Activated CD4-positive, CD25-positive, alpha-beta regulatory T cell treated with anti-CD3 and anti-CD28 coated beads, Interleukin-2, amount 50 U/mL, for 24 hours (primary cell): ENCODE measurements around the gene FNDC3A.
A peak's percentile ranks its signal among the peaks of the same experiment; 100 is the strongest.

Source experiments
- ATAC-seq, 2 donors: fragments of 150-1000 bp; cut with Tn5 transposase; one replicate each; pipeline ENCODE4 v1.10.0; 2021; ENCODE audit warnings: mild to moderate bottlenecking in 1 of 2, moderate library complexity in 1 of 2

The FNDC3A gene, protein sequence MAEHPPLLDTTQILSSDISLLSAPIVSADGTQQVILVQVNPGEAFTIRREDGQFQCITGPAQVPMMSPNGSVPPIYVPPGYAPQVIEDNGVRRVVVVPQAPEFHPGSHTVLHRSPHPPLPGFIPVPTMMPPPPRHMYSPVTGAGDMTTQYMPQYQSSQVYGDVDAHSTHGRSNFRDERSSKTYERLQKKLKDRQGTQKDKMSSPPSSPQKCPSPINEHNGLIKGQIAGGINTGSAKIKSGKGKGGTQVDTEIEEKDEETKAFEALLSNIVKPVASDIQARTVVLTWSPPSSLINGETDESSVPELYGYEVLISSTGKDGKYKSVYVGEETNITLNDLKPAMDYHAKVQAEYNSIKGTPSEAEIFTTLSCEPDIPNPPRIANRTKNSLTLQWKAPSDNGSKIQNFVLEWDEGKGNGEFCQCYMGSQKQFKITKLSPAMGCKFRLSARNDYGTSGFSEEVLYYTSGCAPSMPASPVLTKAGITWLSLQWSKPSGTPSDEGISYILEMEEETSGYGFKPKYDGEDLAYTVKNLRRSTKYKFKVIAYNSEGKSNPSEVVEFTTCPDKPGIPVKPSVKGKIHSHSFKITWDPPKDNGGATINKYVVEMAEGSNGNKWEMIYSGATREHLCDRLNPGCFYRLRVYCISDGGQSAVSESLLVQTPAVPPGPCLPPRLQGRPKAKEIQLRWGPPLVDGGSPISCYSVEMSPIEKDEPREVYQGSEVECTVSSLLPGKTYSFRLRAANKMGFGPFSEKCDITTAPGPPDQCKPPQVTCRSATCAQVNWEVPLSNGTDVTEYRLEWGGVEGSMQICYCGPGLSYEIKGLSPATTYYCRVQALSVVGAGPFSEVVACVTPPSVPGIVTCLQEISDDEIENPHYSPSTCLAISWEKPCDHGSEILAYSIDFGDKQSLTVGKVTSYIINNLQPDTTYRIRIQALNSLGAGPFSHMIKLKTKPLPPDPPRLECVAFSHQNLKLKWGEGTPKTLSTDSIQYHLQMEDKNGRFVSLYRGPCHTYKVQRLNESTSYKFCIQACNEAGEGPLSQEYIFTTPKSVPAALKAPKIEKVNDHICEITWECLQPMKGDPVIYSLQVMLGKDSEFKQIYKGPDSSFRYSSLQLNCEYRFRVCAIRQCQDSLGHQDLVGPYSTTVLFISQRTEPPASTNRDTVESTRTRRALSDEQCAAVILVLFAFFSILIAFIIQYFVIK

DNA sequence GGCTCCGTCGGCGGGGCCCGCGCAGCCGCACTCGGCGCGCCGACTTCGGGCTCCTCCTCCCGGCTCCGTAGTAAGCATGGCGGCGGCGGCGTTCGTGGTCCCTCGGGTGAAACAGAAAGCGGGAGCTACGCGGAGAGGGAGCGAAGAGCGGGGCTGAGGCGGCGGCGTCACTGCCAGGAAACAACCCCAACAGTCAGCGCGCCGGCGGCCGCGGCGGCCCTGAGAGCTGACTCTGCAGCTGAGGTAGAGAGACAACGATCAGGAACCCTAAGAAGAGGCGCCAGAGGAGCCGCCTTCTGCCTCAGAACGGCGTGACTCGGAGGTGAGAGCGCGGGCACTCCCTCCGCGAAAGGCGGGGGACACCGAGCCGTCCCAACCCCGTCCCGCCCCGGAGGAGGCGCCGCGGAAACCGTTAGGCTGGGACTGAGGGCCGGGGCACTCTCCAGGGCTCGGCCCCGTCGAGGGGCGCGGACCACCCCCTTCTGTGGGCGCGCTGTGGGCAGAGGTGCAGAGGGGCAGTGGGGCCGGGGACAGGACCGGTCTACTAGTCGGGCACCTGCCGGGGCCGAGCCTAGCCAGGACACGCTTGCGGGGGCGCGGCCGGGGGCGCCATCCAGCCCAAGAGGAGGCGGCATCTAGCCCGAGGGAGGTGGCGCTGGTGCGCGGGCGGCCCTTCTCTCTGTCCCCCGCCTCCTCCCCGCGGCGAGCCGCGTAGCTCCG, at the start of gene FNDC3A:
FNDC3A (plus strand) TSS at position 57 of the 720 bp plus-strand sequence. CDS start 30,279 bp downstream, outside the sequence.
- peak; percentile 77 to 79 for ATAC-seq

DNA sequence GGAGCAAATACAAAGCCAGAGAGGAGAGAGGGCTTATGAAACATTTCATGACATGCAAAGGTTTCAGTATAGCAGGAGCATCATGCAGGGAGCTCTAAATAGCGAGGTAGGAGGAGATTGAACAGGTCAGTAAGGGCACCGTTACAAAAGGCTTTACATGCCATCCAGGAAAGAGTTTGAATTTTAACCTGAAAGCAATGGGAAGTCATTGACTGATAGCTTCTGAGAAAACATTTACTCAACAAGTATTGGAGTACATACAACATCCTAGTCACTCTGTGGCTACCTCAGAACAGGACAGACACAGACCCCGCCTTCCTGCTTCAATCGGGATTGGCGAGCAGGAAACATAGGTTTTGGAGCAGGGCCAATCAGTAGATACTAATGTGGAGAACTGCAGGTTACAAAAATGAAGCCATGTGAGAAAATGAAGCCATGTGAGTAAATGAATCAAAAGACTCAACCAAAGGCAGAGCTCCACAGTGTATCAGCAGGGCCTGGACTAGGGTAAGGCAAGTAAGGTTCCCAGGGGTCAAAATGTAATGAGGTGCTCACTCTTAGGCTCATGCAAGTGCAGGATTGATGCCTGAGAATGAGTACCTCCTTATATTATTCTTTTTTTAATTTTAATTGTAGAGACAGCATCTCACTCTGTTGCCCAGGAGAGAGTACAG, 46.8 kb upstream of the FNDC3A start:
- ATAC-seq = no peak

DNA sequence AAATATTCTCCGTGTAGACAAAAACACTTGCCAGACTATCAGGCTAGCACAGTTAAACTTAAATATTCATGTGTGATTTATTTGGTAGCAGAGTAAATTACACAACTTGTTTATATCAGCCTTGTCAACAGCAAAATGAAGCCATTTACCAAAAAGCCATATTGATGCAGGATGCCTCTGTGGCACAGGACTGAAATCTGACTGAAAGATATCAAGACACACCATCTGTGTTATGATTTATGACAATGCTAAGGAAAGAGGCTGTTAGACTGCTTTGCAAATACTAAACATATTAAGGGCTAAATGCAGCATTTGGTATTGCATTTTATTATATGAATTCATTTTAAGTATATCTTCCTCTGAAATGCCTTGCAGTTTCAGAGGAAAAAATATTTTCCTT, 44.8 kb upstream of the FNDC3A start:
- no peak for ATAC-seq

DNA sequence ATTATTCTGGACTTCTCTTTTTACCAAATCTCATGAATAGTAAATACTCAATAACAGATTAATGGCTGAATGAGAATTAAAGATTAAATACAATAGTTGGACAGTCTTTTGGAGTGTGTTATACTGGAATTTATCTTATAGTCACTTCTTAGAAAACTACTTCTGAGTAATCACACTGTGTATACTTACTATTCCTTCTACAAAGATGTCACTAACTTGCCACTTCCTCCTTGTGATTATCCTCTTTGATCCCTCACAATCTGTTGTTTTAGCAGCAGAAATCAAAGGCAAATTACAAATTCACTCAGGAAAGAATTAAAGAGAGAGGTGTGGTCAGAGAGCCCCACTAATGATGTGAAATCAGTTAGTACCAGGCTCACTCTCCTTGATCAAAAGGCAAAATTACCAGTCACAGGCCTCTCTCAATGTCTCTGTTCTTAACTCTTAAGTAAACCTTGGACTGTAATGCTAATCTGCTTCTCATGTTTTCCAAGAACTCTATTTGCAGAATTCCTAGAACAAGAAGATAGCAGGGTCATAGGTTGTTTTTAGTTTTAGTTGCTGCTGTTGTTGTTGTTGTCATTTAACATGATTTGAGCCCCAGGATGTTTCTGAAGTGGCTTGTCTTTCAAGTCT, 37.3 kb upstream of the FNDC3A start:
- peak in 1 of 2 donors; percentile 60 for ATAC-seq

DNA sequence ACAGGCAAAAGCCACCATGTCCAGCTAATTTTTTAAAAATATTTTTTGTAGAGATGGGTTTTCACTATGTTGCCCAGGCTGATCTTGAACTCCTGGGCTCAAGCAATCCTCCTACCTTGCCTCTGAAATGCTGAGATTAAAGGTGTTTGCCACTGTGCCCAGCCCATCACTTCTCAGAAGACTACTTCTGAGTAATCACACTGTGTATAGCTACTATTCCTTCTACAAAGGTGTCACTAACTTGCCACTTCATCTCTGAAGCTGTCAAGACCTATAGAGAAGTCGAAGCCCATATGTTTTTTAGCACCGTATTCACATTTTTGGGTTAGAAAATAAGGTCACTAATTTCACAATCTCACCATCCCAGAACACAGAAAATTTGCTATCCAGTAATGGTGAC, 36.0 kb upstream of the FNDC3A start:
- ATAC-seq = peak; percentile 82 to 90

DNA sequence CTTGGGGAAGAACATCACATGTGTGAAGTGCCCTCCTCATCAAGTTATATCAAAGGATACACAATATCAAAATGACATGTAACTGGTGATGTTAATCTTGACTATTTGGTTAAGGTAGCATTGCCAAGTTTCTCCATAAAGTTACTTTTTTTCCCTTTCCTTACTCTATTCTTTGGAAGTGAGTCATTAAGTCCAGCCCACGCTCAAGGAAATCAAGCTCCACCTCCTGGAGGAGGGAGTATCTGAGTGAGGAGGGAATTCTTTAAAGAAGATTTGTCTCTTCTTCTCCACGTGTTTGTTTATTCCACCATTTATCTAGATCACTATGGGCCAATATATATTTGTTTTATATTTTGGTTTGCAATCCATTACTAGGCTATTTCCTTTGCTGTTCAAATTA, 33.6 kb upstream of the FNDC3A start:
- ATAC-seq = no peak

DNA sequence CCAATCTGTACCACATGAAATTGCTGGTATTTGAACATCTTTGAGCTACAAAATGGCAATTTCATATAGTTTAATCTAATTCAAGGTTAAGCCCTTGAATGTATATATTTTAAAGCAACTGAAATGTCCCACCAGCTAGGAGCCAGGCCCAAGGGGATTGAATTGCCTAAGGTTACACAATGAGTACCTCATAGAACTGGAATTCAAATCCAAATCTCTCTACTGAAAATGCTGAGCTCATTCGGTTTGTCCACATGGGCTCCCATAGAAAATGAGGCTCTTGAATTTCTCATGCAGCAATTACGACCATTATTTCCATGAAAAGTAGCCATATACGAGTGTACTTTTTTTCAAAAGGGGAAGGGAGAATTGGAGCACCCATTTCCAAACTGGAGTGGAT, 31.5 kb upstream of the FNDC3A start:
- ATAC-seq = no peak

DNA sequence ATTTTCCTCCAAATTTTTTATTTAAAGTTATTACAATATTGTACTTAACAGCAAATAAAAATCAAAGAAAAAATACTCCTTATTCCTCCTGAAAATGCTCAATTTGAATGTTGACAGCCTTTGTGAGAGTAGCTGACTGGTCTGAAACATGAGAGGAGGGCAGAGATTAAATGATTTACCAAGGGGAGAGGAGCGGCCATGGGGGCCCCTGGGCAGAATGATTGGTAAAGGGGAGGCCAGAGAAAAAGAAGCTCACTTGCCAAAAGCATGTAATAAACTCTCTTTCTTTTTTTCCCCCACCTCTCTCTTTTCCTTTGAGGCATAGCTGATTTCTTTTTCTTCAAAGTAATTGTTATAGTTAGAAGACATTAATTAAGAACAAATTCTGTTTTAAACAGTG, 30.1 kb upstream of the FNDC3A start:
- ATAC-seq = no peak

DNA sequence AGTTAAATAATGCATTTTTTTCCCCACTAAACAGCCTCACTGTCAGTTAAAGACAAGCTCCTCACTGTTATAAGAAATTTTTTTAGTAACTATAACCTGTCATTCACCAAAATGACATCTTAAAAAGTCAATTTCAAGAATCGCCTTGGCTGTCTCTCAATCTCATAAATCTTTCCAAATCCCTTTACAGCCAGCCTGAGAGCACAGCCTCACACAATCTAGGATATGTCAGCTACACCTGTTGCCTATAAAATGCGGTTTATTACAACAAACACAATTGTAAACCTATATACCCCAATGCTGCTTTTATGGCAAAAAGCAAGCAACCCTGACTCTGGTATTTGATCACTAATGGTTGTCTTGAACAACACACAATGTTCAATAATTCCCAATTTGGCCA, 29.5 kb upstream of the FNDC3A start:
- ATAC-seq = no peak

DNA sequence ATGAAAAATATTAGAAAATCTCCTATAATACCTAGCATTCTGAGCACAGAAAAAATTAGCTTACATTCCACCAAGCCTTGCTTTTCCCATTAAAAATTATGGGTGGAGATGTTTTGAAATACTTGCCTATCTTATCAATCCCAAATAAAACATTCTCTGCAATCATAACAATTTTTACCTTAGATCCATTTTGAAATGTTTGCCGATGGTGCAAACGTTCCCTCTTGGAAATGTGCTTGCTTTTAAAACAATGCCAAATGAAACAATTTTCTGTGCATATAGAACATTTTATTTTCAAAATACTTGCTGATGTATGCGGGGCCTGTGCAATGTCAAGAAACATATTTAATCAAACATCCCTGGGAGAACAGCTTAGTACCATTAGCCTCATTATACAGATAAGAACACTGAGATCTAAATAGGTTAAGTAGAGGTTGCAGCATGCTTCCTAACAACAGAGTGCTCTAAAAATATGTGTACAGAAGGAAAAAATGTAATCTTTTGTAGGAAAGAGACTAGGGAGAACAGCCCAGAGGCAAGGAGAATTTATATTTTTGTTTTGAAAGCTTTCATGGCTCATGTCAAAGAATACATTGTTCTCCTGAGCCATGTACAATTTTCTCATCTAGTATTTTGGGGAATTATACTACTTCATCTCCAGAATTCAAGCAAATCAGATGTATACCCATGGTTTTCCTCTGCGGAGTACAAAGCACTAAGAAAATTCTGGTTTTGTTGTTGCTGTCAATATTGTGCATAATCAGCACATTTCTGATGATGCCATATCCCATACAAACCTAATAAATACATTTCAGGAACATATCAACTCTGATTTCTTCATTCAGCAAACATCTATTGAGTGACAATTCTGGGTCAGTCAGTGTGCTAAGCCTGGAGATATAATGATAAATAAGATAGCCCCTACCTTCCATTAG, 25.9 kb upstream of the FNDC3A start:
- ATAC-seq = no peak

DNA sequence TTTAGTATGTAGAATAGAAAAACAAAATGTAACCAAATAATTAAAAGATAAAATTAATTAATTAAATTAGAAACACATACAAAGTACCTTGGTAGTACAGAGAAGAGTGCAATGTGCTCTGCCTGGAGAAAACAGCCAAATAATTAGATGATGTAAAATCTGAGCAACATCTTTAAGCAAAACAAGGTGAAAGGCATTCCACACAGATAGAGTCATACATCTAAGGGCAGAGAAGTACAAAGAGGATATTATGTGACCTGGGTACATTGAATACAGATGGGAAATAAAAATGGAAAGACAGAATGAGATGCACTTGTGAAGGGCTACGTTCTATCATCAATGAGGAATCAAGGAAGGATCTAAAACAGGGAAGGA, 25.2 kb upstream of the FNDC3A start:
- ATAC-seq = no peak

DNA sequence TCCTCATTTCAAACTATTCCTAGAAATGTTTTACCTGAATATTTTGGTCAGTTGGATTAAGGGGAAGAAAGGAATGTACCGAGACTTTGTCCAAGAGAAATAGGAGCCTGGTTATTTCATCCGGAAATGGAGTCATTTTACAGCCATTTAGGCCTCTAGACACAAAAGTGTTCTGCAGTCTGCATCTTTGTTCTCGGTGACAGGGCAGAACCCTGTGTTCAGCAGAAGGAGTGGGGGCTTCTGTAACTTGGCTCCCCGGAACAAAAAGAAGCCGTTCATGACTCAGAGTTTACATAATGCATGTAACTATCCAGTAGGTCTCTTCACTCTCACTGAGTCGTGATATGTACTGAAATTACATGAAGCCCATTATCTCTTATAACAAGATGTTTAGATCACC, 21.6 kb upstream of the FNDC3A start:
- no peak for ATAC-seq

DNA sequence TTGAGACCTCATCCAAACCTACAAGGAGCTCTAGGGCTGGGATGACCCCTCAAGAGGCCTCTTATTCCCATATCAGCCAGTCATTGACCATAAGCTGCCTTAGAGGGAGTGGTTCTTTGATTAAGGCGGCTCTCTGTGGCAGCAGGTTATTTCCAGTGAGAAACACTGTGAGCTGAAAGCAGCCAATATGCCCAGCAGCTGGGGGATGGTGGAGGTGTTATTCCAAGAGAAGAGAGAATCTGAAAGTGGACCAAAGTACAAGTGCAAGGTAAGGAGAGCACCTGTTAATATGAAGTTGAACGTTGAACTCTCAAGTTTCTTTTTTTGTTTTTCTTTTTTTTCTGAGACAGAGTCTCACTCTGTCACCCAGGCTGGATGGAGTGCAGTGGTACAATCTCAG, 20.2 kb upstream of the FNDC3A start:
- no peak for ATAC-seq

DNA sequence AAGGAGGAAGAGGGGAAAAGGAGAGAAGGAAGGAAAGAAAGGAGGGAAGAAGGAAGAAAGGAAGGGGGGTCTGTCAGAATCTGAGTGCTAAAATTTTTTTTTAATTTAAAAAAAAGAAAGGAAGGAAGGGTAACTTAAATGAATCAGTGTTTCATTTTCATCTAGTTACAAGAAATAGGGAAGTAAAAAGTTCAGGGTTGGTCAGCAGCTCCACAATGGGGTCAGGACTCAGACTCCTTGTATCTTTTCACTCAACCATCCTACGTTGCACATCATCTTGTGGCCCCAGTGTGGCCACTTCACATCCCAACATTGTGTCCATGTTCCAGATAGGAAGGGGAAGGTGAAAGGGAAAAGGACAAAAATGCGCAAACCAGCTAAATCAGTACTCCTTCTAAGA, 14.3 kb upstream of the FNDC3A start:
- ATAC-seq = no peak

DNA sequence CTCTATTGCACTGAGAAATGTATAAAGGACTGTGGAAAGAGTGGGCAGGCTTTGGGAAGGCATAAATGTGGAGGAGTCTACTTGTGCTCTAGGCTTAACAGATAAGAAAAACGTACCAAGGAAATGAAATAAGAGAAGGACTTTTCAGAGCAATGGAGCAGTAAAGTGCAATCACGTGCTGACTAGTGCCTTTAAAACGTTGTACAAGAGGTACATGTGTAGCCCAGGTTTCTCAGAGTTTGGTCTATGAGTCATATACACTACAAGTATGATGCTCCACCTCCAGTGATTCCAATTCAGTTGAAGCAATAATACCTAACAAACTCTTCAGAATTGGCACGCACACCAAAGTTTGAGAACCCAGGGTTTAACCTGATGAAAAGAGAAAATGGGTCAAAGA, 13.4 kb upstream of the FNDC3A start:
- ATAC-seq = peak; percentile 64 to 86

DNA sequence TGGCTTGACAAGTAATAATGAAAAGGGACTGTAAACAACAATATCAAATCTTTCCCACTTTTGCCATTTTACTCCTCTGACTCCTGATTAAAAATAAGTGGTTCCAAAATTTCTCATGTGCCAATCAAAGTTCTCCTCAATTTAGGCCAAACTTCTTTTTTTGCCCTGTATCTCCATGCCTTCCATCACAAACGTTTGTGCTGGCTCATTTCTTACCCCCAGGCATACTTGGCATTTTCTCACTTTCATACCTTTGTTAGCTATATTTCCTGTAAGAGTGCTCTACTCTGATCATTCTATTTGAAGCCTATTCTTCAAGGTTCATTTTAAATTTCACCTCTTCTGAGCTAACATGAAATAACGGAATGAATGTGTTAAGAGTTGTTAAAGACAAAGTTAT, 10.0 kb upstream of the FNDC3A start:
- ATAC-seq = no peak

DNA sequence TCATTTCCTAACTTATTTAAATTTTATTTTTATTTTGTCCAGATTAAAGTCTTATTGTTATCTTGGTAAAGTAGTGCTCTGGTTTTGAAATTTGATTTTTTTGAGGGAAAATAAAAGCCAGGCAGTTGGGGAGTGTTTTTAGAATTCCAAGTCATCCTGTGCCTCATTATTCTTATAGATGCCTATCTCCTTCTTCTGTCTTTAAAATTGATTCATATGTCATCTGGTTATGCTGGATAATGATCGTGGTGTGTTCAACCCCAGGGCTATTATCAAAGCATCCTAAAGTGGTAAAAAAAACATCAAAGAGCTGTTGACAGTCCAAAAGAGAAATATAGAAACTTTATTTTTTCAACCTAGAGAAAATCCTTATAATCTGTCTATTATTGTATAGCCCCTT, 6.0 kb upstream of the FNDC3A start:
- no peak for ATAC-seq

DNA sequence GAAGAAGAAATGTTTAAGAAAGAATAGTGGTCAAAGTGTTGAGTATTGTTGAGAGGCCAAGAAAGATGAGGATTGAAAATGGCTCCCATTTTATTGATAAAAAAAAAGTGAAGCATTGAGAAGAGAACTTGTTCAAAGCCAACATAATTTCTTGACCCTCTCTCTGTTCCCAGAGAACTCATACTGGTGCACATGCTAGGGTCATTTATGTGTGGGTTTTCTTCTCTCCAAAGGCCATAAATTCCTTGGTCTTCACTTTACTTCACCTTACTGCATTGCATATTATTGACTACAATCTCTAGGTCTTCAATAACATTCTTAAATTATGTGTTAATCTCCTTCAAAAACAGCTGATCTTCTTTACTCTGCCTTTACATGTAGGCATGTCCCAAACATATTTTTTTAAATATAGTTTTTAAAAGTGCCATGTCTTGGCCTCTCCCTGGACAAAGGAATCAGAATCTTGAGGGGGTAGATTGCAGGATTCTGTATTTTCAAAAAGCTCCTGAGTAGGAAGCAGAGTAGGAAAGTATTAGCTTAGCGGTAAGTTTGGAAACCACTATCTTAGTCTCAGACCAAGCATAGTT, 1.8 kb upstream of the FNDC3A start:
- ATAC-seq = no peak

DNA sequence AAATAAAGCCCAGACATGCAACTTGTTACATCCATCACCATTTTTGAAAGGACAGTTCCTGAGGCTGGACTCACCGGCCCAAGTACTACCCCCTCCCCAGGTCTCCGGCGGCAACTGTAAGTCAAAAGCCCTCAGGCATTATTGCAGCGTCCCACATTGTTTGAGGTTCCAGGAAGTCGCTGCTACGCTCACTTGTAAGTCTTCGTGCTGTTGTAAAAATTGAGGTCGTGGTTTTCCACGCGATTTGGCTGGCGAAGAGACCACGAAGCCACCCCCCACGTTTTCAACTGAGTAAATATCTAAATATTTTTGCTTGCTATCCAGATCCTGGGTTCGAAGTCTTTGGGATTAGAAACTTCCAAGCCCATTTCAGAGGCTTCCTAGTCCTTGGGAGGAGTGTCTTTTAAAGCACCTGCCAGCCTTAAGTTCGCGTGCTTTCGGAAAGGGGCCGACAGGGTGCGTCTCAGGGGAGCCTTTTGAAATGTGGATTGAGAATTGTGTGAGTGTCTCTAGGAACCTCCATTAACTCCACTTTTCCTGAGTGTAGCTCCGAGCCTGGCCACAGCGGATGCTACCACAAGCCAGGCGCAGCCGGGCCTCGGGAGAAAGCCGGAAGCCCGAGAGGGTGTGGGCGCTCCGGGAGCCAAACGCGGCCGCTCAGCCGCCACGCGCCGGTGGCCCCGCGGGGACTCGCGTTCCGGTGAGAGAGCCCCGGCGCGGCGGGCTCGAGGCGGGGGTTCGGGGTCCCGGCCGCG, 434 bp upstream of the FNDC3A start:
- ATAC-seq = peak in 1 of 2 donors; percentile 12
